Muscle of arm (tissue), 12 donors: ENCODE results near the gene ADORA1. TPM values are rescaled to one million over a fixed set of nuclear protein-coding genes. Genes with fewer than 3 reads are reported as not detected.

Experiments used
- DNase-seq: peaks from one replicate; pipeline ENCODE4 v3.0.0-alpha.2; 2013
- polyA plus RNA-seq, 12 donors: library from polyadenylated mRNA; unstranded; fragments of 120-200 nt; gene quantifications; one replicate each; pipeline ENCODE4 v1.2.1, GENCODE V29; 2013; ENCODE audit not compliant: insufficient read length in 12 of 12

ADORA1 gene
- polyA plus RNA-seq, 12 donors = 2.1 to 8.3 (median 3.2) TPM; not detected in 2

GRCh38 chr1:203171341-203172183 lies 44.0 kb downstream of the ADORA1 start:
- DNase-seq = no peak

DNA sequence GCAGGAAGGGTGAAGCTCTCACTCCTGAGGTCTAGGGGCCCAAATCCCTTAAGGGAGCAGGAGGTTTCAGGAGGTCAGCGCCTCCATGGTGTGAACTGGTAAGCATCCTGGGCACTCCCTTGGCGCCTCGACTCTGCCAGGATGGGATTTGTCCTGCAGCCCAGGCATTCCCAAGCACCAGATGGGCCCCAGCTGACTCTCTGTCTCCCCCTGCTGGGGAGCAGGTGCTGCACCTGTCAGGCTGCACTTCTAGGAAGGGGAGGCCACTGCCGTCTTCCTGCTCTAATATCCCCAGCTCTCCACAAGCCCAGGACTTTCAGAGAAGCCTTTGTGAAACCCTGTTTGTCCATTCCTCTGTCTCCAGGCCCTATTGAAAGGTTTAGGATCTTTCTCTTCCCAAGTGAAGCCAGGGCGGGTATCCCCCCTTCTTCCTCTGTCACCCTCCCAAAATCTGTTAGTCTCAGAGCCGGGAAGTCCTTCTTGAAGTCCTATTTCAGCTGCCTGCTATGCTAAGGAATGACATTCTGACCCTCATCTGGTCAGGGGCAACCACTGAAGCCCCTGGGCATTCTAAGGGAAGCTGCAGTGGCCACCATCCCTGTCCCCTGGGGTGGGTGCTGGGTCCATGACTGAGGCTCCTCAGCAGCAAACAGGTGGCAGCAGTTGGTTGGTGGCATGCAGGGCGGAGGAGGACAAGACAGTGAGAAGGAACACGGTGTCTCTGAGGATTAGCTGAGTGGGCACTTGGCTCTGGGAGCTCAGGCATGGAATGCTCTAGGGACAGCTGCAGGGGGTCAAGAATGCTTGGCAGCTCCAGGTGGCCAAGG lies 44.9 kb downstream of the ADORA1 start:
- peak; percentile 34 for DNase-seq

- no peak for DNase-seq
Observed at GRCh38 chr1:203173011-203173555, 45.6 kb downstream of the ADORA1 start.

DNA sequence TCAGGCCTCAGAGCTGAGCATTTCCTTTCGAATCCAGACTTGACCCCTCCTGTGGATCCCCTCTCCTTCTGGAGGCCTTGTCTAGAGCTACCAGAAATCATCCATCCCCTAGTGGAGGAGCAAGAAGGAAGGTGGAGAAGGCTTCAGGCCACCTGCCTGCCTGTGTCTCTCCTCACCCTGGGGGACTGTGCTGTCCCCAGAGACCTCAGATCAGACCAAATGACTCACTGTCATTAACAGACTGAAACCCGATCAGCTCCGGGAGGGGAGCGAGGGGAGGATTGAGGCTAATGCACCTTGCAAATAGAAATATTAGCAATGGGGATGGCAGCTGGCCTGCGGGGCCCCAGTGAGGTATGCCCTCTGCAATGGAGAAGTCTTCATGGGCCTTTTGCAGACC lies 46.0 kb downstream of the ADORA1 start:
- DNase-seq = no peak

GRCh38 chr1:203174324-203174985 lies 46.9 kb downstream of the ADORA1 start:
- no peak for DNase-seq

GRCh38 chr1:203175237-203175826 lies 47.8 kb downstream of the ADORA1 start, which contains the start of gene MYBPH:
MYBPH (minus strand) TSS chr1:203175826; CDS start chr1:203175755, 71 bp downstream.
- no peak for DNase-seq

DNA sequence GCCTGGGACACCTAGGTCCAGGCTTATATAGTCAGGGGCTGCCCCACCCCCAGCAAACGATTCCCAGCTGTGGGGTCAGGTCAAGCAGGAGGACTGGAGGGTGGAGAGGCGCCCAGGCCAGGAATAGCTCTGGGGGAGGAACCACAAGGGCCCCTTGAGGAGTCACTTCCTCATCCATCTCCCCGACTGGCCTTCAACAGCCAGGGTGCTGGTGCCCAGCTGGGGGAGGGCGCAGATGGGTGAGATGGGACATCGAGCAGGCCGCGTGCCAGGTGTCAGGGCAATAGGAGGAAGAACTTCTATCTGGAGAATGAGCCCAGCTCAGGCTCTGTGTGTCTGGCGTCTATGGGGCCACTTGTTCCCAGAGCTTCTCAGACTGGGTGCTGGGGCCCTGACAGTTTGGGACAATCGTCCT lies 48.3 kb downstream of the ADORA1 start:
- DNase-seq = peak; percentile 21

- DNase-seq = no peak
Observed at GRCh38 chr1:203176273-203177035, 48.9 kb downstream of the ADORA1 start.

- no peak for DNase-seq
Observed at GRCh38 chr1:203177036-203177405, 49.5 kb downstream of the ADORA1 start.

GRCh38 chr1:203177470-203178039 lies 50.0 kb downstream of the ADORA1 start:
- no peak for DNase-seq

GRCh38 chr1:203178083-203178482 lies 50.6 kb downstream of the ADORA1 start:
- DNase-seq = no peak

GRCh38 chr1:203178821-203179666 lies 51.5 kb downstream of the ADORA1 start:
- no peak for DNase-seq

DNA sequence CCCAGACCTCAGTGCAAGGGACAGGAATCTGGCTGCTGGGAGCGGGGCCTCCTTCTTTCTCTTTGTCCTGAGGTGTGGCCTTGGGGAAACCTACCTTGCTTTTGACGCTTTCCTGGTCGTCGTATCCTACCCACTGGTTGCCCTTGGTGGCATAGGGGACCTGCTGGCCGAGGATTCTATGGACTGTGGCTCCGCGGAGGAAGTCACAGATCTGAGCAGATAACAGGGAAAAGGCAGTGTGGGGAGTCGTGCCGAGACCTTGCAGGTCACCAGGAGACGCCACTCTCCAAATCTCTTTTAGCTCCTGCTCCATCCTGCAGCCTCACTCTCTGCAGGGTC lies 52.1 kb downstream of the ADORA1 start:
- no peak for DNase-seq

DNA sequence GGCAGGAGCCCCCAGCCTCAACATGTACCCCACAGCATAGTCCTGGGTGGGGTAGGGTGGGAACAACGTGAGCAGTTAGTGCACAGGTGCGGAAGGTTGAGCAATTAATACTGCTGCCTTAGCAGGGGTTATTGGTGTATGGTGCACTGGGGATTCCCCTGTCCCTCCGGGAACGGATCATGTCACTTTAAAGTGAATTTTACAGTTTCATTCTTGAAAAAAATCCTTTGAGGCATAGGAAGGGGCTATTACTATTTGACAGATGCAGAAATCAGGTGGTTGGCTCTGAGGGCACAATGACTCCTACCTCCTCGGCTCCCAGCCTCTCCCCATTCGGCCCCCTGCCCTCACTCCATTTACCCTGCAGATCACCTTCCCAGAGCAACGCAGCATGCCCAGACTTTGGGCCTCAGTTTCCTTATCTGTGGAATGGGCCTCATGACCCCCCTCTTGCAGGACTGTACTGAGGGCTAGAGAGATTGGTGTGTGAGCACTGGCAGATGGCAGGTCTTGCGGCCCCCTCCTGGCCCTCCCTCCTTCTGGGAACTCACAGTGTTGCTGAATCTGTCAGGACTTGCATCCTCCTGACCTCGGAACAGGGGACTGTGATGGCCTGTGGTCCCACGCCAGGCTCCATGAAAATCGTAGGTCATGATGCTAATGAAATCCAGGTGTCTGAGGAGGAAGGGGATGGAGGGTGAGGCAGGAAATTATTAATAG lies 53.2 kb downstream of the ADORA1 start:
- no peak for DNase-seq

DNA sequence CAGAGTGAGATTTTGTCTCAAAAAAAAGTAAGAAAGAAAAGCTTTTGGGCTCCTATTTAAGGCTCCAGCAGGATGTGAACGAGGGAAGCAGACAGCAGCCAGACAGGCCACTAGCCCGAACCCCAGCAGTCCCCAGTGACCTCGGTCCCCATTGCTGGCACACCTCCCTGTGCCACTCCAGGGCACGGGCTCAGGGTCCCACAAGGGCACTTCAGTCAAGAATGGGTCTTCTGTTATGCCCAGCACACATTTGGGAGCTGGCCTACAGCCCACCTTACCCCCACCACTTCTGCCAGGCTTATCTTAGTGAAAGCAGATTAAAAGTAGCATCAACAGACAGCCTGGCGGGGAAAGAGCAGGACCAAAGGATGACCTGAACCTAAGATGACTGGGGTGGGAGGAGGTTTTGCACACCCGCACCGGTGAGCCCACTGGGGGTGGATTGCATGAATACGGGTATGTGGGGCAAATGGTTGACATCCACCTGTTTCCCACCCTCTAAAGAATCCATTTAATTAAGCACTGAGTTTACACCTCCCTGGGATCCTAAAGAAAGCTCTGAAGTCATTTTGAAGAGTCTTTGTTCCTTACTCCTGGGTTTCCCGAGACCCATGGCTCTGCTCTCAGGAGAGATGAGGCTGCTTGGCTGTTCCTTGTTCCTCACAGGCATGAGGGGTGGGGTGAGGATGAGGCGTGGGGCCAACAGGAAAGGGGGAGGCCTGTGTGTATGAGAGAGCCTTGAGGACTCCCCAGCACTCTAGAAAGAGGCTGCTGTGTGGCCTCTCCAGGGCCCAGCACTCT lies 54.3 kb downstream of the ADORA1 start:
- DNase-seq = no peak

GRCh38 chr1:203182387-203182953 lies 54.9 kb downstream of the ADORA1 start:
- no peak for DNase-seq

DNA sequence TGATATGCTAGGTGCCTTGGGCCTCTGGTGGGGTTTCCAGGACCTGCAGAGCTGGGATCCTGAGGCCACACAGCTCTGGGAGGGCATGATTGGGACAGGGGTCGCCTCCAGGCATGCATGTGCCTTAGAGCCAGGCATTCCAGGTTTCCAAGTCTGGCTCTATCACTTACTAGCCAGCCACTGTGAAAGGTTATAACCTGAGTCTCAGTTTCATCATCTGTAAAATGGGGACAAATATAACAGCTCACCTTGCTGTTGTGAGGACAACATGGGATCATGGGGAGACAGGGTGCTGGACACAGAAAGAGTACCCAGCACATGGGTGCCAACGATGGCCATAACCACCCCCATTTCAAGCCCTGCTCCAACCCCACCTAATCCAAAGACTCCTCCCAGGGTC lies 56.3 kb downstream of the ADORA1 start:
- no peak for DNase-seq

DNA sequence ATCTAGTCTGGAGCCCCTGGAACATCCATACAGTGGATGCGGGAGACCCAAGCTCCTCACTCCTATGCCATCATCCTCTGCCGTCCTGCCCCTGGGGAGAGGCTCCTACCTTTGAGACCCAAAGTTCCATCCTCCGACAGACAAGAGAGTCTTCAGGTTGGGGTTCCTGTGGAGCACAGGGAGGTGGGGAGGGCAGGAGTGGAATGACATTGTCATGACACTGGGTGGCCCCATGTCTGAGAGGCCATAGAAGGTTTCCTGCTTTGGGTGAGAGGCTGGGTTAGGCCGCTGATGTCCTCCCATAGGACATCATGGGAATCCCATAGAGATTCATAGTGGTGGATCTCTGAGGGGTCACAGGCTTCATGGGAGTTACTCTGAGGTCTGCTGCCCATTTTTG lies 56.9 kb downstream of the ADORA1 start:
- DNase-seq = no peak
